Lung (tissue), 12 donors: Measurements from ENCODE around the gene ARID4B. TPM values are rescaled to one million over a fixed set of nuclear protein-coding genes. Genes with fewer than 3 reads are reported as not detected.

Source experiments
- ATAC-seq: fragments of 200-7000 bp; cut with Tn5 transposase; one replicate; pipeline ENCODE4 v1.9.1; 2020; ENCODE audit warnings: moderate number of reproducible peaks; ENCODE audit not compliant: insufficient read depth, low FRiP score
- DNase-seq, 3 donors: peaks; one replicate each; pipeline ENCODE4 v3.0.0-alpha.2; 2013 to 2017
- H3K27ac ChIP-seq, 2 donors: one replicate each; pipeline ENCODE4 v1.5.1; 2013; ENCODE audit warnings: mild to moderate bottlenecking in 2 of 2, moderate library complexity in 2 of 2, control low read depth in 1 of 2, inconsistent platforms in 1 of 2, low read depth in 1 of 2, low read length in 1 of 2
- H3K27me3 ChIP-seq, 3 donors: one replicate each; pipeline ENCODE4 v1.5.1; 2013; ENCODE audit warnings: low read length in 2 of 3; ENCODE audit not compliant: control insufficient read depth in 3 of 3, insufficient read depth in 3 of 3
- H3K36me3 ChIP-seq, 4 donors: one replicate each; pipeline ENCODE4 v1.5.1; 2013; ENCODE audit warnings: low read length in 4 of 4, mild to moderate bottlenecking in 1 of 4, moderate library complexity in 1 of 4; ENCODE audit not compliant: control insufficient read depth in 4 of 4, insufficient read depth in 4 of 4
- H3K4me1 ChIP-seq, 5 donors: one replicate each; pipeline ENCODE4 v1.5.1; 2013; ENCODE audit warnings: low read length in 5 of 5, mild to moderate bottlenecking in 2 of 5, moderate library complexity in 1 of 5; ENCODE audit not compliant: control insufficient read depth in 5 of 5, insufficient read depth in 5 of 5
- H3K4me3 ChIP-seq: one replicate; pipeline ENCODE4 v1.5.1; 2013; ENCODE audit warnings: mild to moderate bottlenecking, control low read depth, moderate library complexity
- H3K9ac ChIP-seq, 2 donors: one replicate each; pipeline ENCODE4 v1.5.1; 2013; ENCODE audit warnings: low read length in 2 of 2, control low read depth in 1 of 2; ENCODE audit not compliant: insufficient read depth in 1 of 2
- H3K9me3 ChIP-seq, 4 donors: one replicate each; pipeline ENCODE4 v1.5.1; 2013; ENCODE audit warnings: low read length in 3 of 4, mild to moderate bottlenecking in 1 of 4, moderate library complexity in 1 of 4; ENCODE audit not compliant: control insufficient read depth in 4 of 4, insufficient read depth in 3 of 4
- CTCF ChIP-seq: IDR thresholded peaks from 2 replicates; pipeline ENCODE4 v1.5.1; 2012; ENCODE audit warnings: mild to moderate bottlenecking; ENCODE audit errors: control extremely low read depth, extremely low read depth
- WGBS, 2 donors: extraction: QIAGEN DNeasy Blood & Tissue Kit; methylation state at CpG; one replicate each; pipeline ENCODE4 v1.1.7; 2013; 5-methylcytosine and 5-hydroxymethylcytosine counted together
- polyA plus RNA-seq, 2 donors: library from polyadenylated mRNA; stranded (reverse); fragments of 200-250 nt; gene quantifications; one replicate each; pipeline ENCODE4 v1.2.1, GENCODE V29; 2013
- total RNA-seq, 2 donors: library from RNA; depleted of rRNA in 1 of 2; stranded (reverse); fragments of >200 nt in 1 of 2; gene quantifications; one replicate each; pipeline ENCODE4 v1.2.1, GENCODE V29; 2014 to 2021
- donor health status: control.
- donor health status: control.
- donor health status: Bipolar disorder and iron deficiency.
- donor health status: healthy.
- donor health status: DM: yes; HTN: yes; CAD: no.

ARID4B gene
- total and polyA plus RNA-seq, 4 donors, result 15.8 to 99.7 (median 23.0) TPM

GRCh38 chr1:235158680-235159079 lies 169.3 kb downstream of the ARID4B start:
- no peaks in the 10 kb centered on the region for H3K9me3 ChIP-seq
- no peak overlapping the region for H3K9ac ChIP-seq
- no peak for DNase-seq
- H3K4me3 ChIP-seq, result no peak overlapping the region
- no peak for TF ChIP-seq CTCF
- WGBS, 2 donors, result 94 to 96% methylated on average over 6 of the region's 6 CpGs
- no peak overlapping the region for H3K27ac ChIP-seq
- H3K4me1 ChIP-seq, result peaks cover 0 to 10% (median 5%) of the 10 kb centered on the region in 5 donors
- H3K27me3 ChIP-seq, result no peaks in the 10 kb centered on the region
- peaks cover 6 to 29% (median 13%) of the 10 kb centered on the region in 4 donors for H3K36me3 ChIP-seq
- no peak for ATAC-seq

GRCh38 chr1:235157150-235157549 lies 170.8 kb downstream of the ARID4B start:
- Histone ChIP-seq H3K4me3 (no peak overlapping the region), H3K9me3 (no peaks in the 10 kb centered on the region), H3K27me3 (no peaks in the 10 kb centered on the region), H3K36me3 (peaks cover 8 to 29% (median 13%) of the 10 kb centered on the region in 4 donors), H3K4me1 (peaks cover 0 to 10% (median 5%) of the 10 kb centered on the region in 5 donors), H3K9ac (no peak overlapping the region), H3K27ac (no peak overlapping the region)
- no peak for TF ChIP-seq CTCF
- 93 to 96% methylated on average over 4 of the region's 4 CpGs for WGBS, 2 donors
- DNase-seq, result no peak
- no peak for ATAC-seq

- no peak overlapping the region for H3K27ac ChIP-seq
- H3K9ac ChIP-seq, result no peak overlapping the region
- ATAC-seq, result no peak
- H3K4me3 ChIP-seq, result no peak overlapping the region
- WGBS, 2 donors, result 83 to 88% methylated on average over 4 of the region's 4 CpGs
- no peaks in the 10 kb centered on the region for H3K27me3 ChIP-seq
- no peak for DNase-seq
- TF ChIP-seq CTCF, result no peak
- H3K36me3 ChIP-seq, result peaks cover 9 to 29% (median 14%) of the 10 kb centered on the region in 4 donors
- H3K9me3 ChIP-seq, result no peaks in the 10 kb centered on the region
- peaks cover 0 to 8% (median 3%) of the 10 kb centered on the region in 5 donors for H3K4me1 ChIP-seq
Observed at GRCh38 chr1:235156740-235157139, 171.2 kb downstream of the ARID4B start.

GRCh38 chr1:235156265-235156664 lies 171.7 kb downstream of the ARID4B start:
- 86 to 95% methylated on average over 3 of the region's 3 CpGs for WGBS, 2 donors
- Histone ChIP-seq H3K27me3 (no peaks in the 10 kb centered on the region), H3K9ac (no peak overlapping the region), H3K27ac (no peak overlapping the region), H3K36me3 (peaks cover 9 to 30% (median 18%) of the 10 kb centered on the region in 4 donors), H3K4me3 (no peak overlapping the region), H3K9me3 (no peaks in the 10 kb centered on the region), H3K4me1 (peaks cover 0 to 8% (median 0%) of the 10 kb centered on the region in 5 donors)
- ATAC-seq (no peak), DNase-seq (no peak)
- no peak for TF ChIP-seq CTCF
